ENCODE results near the gene TNFSF12.

TNFSF12 gene

DNA sequence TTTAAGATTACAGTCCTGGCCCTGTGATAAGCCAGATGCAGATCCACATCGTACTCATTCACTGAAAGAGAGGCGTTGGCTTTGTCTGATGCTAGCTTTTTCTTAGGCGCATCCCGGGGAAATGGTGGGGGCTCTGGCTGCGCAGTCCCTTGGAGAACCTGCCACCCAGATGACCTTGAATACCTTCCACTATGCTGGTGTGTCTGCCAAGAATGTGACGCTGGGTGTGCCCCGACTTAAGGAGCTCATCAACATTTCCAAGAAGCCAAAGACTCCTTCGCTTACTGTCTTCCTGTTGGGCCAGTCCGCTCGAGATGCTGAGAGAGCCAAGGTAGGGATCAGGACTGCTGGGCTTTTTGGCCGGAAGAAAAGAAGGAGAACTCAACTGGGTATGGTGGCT is 40.7 kb upstream of the TNFSF12 start:
- H3K4me3 ChIP-seq (ENCODE audit: low read depth, low read length) = no peak overlapping the region
- no peak for TF ChIP-seq CTCF (IDR thresholded peaks at IDR 0.05; ENCODE audit: borderline replicate concordance, insufficient read depth, low read depth, low read length)

- TF ChIP-seq CTCF (IDR thresholded peaks at IDR 0.05; ENCODE audit: borderline replicate concordance, insufficient read depth, low read depth, low read length) = no peak
- H3K4me3 ChIP-seq (ENCODE audit: low read depth, low read length) = no peak overlapping the region
Observed at GRCh38 chr17:7508846-7509245, 40.0 kb upstream of the TNFSF12 start.

DNA sequence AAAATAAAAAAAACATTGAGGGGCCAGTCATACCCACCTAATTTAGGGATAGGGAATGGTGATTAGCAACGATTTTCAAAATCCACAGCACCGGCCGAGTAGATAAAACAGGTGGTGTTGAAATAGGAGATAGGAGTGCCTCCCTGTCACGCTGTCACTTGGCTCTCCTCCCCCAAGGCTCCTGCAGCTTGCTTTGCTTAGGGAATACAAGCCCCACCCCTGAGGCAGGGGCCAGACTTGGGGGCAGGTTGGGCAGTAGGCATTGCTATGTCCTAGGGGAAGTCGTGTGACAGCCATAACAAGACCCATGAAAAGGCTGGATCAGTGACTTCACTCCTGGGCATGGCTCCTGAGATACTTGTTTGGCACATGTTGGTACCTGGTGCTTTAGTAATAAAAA is 38.9 kb upstream of the TNFSF12 start:
- TF ChIP-seq CTCF (IDR thresholded peaks at IDR 0.05; ENCODE audit: borderline replicate concordance, insufficient read depth, low read depth, low read length) = no peak
- no peak overlapping the region for H3K4me3 ChIP-seq (ENCODE audit: low read depth, low read length)

DNA sequence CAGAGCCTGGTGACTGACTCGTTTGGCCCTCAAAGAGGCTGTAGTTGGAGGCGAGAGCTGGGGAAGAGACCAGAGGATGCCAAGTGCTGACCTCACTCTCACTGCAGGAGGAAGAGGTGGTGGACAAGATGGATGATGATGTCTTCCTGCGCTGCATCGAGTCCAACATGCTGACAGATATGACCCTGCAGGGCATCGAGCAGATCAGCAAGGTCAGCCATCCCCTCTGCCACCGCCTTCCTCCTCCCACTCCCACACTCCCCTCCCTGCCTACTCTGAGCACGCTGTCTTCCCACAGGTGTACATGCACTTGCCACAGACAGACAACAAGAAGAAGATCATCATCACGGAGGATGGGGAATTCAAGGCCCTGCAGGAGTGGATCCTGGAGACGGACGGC is 37.8 kb upstream of the TNFSF12 start:
- no peak for TF ChIP-seq CTCF (IDR thresholded peaks at IDR 0.05; ENCODE audit: borderline replicate concordance, insufficient read depth, low read depth, low read length)
- H3K4me3 ChIP-seq (ENCODE audit: low read depth, low read length) = no peak overlapping the region

DNA sequence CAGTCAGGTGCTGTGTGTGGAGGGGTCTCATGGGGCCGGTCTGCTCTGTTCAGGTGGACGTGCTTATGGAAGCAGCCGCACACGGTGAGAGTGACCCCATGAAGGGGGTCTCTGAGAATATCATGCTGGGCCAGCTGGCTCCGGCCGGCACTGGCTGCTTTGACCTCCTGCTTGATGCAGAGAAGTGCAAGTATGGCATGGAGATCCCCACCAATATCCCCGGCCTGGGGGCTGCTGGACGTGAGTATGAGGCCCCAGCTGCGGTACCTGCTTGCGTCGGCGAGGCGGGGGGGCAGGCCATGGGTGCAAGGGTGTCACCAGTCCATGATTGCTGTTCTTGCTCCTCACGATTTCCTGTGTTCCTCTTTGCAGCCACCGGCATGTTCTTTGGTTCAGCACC is 36.8 kb upstream of the TNFSF12 start:
- no peak overlapping the region for H3K4me3 ChIP-seq (ENCODE audit: low read depth, low read length)
- no peak for TF ChIP-seq CTCF (IDR thresholded peaks at IDR 0.05; ENCODE audit: borderline replicate concordance, insufficient read depth, low read depth, low read length)

DNA sequence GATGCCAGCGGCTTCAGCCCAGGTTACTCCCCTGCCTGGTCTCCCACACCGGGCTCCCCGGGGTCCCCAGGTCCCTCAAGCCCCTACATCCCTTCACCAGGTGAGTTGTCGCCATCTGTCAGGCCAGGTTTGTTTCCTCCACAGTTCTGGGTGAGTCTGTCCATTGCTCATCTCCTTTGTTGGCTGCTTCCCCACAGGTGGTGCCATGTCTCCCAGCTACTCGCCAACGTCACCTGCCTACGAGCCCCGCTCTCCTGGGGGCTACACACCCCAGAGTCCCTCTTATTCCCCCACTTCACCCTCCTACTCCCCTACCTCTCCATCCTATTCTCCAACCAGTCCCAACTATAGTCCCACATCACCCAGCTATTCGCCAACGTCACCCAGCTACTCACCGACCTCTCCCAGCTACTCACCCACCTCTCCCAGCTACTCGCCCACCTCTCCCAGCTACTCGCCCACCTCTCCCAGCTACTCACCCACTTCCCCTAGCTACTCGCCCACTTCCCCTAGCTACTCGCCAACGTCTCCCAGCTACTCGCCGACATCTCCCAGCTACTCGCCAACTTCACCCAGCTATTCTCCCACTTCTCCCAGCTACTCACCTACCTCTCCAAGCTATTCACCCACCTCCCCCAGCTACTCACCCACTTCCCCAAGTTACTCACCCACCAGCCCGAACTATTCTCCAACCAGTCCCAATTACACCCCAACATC is 35.9 kb upstream of the TNFSF12 start:
- TF ChIP-seq CTCF (IDR thresholded peaks at IDR 0.05; ENCODE audit: borderline replicate concordance, insufficient read depth, low read depth, low read length) = no peak
- H3K4me3 ChIP-seq (ENCODE audit: low read depth, low read length) = no peak overlapping the region

- TF ChIP-seq CTCF (IDR thresholded peaks at IDR 0.05; ENCODE audit: borderline replicate concordance, insufficient read depth, low read depth, low read length) = no peak
Observed at GRCh38 chr17:7513850-7514419, 34.9 kb upstream of the TNFSF12 start.

More at GRCh38 chr17:7513850-7514419, 34.9 kb upstream of the TNFSF12 start:
- no peak overlapping the region for H3K4me3 ChIP-seq (ENCODE audit: low read depth, low read length)

Data from GM12875 (cell line).